Germinal center (tissue), 1 donor: ENCODE results near the gene NOD1.
"Not testable (repeated sequence)": the region's sequence is repeated elsewhere in the genome, so short reads cannot be mapped to it uniquely, and the experiment has no call there.

Source experiments
- DNase-seq: peaks from one replicate; pipeline ENCODE4 v3.0.0; 2012; ENCODE audit warnings: mixed read lengths, low spot score

Gene NOD1

DNA sequence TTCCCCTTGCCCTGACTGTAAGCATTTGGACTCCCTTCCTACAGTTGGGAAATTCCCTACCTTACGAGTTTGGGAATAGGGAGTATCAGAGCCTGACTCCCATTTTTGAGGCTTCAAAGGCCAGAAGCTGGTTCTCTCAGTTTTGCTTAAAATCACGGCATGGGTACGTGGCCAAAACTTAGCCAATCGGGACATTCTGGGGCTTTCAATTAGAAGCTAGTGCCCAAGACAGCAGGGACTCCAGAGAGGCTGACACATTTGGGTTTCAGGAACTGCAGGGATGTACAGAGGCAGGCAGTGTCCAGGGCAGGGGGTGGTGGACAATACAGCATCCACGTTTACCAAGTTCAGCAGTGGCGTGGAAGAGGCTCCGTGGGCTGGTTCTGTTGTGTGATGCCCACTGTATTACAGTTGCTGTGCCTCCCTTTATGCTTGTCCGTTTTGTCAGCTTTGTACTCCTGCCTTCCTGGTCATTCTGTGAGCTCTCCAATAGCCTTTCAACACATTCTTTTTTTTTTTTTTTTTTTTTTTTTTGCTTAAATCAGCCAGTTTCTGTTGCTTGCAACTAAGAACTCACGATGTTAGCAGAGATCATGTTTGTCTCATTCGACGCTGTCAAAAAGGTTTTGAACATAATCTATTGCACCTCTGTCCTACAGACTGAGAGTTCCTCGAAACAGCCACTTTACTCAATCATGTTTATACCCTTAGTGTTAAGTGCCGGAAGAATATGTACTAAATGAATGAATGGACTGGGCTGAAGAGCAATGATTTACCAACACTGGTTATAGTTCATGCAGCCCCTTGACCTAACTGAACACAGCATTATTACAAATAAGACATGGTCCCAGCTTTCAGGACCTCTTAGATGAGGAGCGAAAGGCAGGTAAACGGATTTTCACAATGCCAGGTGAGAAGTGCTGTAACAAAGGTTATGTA lies 25.0 kb upstream of the NOD1 start:
- no peak for DNase-seq

DNA sequence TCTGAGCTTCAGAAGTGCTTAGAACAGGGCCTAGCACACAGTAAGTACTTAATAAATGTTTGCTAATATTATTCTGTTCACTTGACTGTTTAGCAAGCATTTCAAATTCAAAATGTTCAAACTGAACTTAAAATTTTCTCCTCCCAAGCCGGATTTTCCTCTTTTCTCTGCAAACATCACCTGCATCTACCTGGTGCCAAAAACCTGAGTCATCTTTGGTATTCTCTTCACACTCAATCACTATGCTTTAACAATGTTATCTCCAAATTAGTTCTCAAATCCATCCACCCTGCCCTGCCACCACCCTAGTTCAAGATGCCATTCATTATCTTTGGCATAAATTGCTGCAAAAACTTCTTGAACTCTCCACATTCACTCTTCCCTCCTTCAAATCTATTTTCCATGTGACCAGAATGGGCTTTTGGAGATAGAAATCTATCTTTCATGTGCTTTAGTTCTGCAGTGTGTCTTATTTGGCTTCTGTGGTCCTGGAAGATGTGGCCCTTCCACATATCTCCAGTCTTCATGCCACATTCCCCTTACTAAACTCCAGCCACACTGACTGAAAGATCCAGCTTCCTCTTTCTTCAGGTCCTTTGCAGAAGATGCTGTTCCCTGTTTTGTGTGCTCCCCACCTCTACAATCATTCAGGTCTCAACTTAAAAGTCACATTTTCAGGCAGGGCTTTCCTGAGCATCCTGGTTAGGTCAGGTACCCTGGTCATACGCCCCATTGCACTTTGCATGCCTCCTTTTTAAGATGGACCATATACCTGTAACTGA lies 24.1 kb upstream of the NOD1 start:
- no peak for DNase-seq

DNA sequence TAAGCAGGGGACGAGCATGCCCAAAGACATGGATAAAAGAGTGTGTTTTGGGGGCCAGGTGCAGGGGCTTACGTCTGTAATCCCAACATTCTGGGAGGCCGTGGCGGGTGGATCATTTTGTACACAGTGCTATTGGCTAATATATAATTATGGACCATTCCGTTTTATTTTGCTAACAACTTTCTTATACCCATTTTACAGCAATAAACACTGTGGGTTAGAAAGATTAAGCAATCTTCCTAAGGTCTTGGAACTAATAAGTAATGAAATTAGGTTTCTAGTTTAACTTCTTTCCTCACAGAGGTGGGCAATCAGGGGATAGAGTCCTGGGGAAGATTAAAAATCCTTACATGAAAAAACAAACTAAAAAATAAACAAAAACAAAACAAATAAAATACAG lies 22.7 kb upstream of the NOD1 start:
- no peak for DNase-seq

DNA sequence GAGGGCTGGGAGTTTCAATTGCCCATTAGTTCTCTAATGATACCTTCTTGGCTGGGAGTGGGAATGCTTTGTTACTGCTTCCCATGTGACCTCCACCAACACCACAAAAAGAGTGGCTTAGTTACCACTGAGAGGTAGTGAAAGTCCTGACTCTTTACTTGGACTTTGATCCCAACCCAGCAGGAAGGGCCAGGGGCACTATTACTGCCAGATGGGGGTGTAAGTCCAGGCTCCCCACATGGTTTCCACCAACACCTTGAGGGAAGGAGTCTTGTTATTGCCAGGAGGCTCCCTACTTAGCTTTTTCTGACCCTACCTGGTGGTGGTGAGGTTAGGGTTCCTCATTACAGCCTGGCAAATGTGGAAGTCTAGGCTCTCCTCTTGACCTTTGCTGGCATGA lies 14.6 kb upstream of the NOD1 start:
- no peak for DNase-seq

DNA sequence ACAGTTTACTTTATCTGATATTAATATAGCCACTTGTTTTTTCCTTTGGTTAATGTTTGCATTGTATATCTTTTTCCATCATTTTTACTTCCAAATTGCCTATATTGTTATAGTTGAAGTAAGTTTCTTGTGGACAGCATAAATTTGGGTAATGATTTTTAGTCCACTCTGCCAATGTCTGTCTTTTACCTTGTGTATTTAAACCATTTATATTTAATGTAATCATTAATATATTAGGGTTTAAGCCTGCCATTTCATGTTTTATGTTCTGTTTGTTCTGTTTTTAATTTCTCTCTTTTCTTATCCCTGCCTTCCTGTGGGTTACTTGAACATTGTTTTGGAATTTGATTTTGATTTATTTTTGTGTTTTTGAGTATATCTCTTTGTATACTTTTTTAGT lies 12.8 kb upstream of the NOD1 start:
- no peak for DNase-seq

DNA sequence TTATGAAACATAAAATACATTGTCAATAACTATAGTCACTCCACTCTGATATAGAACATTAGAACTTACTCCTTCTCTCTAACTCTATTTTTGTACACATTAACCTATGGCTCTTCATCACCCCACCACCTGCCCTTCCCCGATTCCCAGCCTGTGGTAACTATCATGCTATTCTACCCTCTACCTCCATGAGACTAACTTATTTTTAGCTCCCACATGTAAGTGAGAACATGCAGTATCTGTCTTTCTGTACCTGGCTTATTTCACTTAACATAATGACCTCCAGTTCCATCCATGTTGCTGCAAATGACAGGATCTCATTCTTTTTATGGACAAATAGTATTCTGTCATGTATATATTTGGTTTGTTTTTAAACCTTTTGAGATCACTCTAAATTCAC lies 8.8 kb upstream of the NOD1 start:
- no peak for DNase-seq

DNA sequence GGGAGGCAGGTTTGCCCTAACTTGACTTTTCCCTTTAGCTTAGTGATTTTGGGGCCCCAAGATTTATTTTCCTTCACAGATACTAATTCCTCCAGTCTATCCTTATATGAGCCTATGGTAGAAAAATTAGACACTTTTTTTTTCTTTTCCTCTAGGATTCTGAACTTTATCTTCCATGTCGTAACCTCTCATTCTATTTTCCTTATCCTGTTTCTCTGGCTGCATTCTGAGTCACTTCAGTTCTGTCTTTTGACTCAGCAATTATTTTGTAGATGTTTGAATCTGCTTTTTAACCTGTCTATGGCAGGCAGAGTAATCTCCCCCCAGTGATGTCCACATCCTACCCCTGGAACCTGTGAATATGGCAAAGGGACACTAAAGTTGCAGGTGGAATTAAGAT lies 7.1 kb upstream of the NOD1 start:
- no peak for DNase-seq

DNA sequence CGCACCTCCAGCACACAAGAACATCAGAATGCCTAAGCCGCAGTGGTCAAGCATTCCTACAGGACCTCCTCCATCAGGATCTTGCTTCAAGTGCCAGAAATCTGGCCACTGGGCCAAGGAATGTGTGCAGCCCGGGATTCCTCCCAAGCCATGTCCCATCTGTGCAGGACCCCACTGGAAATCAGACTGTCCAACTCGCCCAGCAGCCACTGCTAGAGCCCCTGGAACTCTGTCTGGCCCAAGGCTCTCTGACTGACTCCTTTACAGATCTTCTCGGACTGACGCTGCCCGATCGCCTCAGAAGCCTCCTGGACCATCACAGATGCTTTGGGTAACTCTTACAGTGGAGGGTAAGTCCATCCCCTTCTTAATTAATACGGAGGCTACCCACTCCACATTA lies 2.8 kb upstream of the NOD1 start:
- DNase-seq: not testable (repeated sequence)

DNA sequence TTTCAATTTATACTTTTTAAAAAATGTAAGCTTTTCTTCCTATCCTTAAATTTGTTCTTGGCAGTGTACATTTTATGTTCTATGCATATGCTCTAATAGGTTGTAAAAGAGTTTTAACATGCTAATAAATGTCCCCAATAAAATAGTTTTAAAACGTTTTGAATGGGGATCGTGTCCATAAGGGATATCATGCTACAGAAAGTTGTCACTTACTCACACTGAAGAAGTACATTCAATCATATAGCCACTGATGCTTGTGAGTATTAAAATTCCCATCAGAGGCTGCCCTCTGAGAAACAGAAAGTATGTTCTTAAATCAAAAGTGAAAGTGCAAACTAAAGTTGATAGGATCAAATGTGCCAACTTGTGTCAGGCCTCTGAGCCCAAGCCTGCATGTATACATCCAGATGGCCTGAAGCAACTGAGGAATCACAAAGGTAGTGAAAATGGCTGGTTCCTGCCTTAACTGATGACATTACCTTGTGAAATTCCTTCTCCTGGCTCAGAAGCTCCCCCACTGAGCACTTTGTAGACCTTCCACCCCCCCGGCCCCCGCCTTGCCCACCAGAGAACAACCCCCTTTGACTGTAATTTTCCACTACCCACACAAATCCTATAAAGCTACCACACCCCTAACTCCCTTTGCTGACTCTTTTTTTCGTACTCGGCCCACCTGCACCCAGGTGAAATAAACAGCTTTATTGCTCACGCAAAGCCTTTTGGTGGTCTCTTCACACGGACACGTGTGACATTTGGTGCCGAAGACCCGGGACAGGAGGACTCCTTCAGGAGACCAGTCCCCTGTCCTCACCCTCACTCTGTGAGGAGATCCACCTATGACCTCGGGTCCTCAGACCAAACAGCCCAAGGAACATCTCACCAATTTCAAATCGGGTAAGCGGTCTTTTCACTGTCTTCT lies 877 bp upstream of the NOD1 start:
- DNase-seq: no peak

DNA sequence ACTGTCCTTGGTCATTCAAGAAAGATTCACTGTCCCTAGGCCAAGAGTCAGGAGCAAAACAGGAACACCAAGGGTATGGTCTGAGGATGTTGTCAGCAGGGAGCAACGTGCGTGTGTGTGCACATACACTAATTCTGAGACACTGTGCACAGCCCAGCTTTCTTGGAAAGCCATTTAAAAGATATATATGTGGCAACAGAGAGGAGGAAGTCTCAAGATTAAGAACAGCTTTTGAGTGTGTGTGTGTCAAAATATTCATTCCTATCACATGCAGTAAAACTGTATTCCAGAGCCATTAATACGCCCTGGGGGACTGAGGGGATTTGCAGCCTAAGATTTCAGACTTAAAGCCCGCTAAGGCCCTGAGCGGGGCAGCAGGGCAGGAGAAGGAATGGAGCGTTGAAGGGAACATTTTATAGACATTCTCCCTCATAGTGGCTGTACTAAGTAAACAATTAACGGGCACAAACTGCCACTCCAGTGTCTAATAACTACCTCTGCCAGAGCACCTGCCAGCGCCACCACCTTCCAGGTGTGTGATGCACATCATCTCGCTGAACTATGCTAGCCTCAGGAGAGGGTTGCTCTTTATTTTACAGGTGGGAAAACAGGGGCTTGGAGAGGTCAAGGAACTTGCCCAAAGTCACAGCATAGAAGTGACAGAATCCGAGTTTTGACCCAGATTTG lies 2.0 kb downstream of the NOD1 start:
- DNase-seq: no peak

DNA sequence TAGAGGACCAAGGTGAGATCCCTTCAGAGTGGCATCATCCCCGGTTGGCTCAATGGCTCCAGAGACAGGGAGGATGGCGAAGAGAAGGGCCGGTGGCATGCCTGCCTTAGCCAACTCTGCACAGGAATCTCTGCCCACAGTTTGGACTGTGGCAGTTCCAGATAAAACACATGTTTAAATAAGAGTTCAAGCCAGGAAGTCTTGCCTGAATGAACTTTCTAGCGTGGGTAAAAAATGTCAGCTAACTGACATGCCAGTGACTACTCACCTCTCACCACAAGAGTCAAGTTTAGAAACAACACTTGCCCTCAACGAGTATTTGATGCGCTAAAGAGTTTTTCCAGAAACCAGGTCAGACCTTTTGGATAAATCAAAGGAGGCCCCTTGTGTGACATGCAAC lies 3.0 kb downstream of the NOD1 start:
- DNase-seq: no peak

DNA sequence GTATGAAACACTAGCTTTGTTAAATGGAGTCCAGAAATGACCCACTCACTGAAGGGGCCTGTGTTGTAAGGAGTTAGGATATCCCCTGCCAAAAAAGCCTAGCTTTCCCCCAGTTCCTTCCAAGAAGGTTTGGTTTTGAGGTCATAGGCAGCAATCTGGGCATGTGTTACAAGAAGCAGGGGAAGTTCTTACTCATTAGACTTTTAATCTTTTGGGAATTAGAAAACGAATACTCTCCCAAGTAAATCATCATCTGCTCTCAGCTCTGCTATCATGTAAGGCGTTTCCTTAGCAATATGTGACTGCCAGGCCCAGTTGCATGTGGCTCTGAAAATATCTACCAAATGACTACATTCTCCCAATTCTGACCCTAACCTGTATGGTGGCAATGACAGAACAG lies 3.7 kb downstream of the NOD1 start:
- no peak for DNase-seq

DNA sequence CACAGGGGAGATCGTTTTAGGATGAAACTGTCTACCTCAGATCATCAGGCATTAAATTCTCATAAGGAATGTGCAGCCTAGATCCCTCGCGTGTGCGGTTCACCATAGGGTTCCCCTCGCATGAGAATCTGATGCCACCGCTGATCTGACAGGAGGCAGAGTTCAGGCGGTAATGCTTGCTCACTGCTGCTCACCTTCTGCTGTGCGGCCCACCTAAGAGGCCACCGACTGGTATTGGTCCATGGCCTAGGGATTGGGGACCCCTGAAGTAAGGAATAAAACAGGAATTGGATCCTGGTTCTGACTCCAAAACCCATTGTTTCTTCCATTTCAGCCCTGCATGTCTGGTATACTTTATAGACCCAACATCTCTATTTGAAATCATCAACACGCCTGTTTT lies 4.1 kb downstream of the NOD1 start:
- DNase-seq: no peak

DNA sequence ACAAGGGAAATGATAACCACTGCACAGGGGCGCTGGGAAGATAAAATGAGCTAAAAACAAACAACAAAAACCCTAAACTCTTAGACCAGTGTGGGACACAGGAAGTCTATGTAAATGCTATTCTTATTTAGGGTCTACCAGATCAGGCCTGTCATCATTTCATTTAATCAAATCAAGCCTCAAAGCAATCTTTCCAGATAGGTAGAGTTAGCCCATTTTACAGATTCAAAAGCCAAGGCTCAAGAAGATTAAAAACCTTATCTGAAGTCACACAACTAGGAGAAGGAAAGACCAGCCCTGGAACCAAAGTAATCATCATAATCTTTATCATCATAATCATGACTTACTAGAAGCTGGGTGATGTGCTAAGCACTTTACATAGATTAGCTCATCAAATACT lies 4.7 kb downstream of the NOD1 start:
- DNase-seq: no peak

DNA sequence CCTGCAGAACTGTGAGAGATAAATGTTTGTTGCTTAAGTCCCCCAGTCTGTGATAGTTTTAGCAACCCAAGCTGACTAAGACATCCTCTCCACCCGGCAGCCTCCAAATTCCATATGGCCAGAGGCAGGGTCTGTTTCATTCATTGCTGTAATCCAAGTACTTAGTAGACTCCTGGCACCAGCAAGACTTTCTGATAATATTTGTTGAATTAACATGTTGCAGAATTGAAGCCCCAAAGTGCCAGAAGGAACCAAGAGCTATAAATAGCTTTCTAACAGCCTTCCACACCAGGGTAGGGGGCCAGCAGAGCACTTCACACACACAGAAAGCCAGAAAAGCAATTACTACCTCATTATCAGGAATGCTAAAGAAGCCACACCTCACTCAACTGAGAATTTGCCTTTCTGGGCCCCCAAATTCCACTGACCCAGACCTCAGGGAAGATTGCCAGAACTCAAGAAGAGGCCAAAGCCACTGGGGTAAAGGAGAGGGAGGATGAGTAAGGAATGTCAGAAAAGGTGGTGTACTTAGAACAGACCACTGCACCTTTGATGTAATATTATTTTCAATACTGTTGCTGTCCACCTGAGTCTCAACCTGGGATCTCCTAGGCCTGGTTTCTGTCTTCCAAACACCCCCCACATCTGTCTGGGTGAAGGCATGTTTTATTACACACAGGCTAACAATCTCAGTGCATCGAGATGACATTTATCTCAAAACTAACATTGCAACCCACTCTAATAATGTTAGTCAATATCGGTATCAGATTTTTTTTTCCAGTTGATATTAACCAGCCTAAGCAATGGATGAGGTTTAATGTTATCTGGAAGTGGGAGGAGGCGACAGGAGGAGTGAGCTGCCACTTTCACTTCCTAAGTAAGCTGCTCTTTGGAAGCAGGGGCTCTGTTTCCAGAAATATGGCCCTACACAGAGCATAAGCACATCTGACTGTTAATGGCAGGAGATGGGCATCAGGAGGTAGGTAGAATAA lies 5.5 kb downstream of the NOD1 start:
- DNase-seq: no peak

DNA sequence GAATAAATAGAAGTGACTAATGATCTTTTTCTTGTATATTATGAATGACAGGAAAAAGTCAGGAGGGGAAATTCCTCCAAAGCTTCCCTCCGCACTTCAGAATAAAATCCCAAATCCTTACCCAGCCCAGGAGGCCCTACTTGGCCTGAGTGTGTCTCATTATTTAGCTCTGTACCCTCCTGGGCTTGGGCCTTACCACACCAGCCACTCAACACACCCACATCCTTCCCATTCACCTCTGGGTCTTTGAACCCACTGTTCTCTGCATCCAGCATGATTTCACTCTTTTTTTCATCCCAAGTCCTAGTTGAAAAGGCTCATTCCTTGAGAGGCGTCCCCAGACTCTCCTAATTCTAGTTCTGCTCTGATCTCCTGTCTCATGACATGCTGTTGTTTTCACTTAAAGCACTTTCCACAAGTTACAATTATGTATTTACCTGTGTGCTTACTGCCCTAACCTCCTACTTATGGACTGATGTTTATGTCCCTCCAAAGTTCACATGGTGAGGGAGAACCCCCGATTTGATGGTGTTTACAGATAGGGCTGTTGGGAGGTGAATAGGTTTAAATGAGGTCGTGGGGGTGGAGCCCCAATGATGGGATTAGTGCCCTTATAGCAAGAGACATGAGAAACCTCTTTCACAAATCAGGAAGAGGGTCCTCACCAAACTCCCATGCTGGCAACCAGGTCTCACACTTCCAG lies 6.4 kb downstream of the NOD1 start:
- DNase-seq: no peak

DNA sequence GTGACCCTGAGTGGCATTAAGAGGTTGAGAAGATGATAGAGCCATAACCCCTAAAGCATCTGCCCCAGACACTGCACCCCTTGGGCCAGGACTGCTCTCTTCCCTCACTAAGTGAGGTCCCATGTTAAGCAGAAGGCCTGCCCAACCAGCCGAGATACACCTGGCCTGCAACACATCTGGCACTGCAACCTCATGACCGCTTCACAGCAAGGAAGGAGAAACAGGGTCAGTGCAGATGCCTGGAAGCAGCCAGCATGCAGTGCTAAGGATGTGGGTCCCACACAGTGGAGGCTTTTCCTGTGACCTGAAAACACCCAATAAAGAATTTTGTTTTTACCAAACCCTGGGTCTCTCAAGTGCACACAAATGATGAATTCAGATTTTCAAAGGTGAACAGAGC lies 7.4 kb downstream of the NOD1 start:
- no peak for DNase-seq

DNA sequence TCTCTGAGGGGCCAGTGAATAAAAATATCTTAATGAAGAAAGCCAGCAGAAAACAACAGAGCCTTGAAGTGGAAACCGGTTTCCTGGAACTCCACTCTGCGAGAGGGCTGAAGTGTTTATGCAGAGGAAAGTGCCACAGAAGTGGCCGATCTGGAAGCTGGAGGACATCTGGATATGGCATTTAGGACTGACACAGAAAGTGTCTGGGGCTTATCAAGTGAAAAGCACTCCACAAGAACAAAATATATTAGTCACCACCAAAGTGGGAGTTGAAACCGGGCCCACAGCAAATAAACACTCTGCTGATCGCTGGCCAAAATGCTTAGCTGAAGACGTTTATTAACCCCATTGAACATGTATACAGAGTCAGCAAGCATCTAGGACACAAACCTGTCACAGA lies 7.8 kb downstream of the NOD1 start:
- DNase-seq: no peak

DNA sequence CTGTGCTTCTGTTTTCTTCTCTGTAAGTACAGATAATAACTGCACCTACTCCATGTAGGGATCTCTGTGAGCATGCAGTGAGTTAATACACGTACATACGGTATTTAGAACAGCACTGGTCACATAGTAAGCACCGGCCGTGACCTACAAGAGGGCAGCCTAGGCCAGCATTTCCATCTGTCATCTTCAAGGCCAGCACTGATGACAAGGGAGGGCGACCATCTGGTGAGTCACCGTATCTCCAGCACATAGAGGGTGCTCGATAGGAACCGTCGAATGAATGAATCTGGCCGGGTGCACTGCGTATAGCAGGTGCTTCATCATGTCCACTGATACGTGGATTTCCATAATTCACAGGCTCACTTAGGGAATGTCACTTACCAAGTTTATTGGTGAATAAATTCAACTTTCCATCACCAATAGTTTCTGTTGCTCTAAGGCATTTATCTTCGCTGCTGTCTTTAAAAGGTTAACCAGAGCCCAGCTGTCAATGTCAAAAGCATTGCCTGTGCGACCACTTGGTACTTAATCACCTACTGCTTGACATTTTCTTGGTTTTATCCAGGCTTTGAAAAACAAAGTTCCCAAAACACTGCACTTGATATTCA lies 8.3 kb downstream of the NOD1 start:
- DNase-seq: no peak
